OCI-LY3 (cell line): ENCODE data around the gene MYL1.

Experiments used
- EZH2phosphoT487 ChIP-seq: fragments of 200-600 bp; shearing (Covaris generic); IDR thresholded peaks from 2 replicates; pipeline ENCODE4 v1.6.1; 2018; ENCODE audit warnings: antibody characterized with exemption, mixed run types, low read depth
- TF ChIP-seq, protein P1 (sequence below): fragments of 200-600, 300-600 bp; sonication (generic); IDR thresholded peaks from 2 replicates; pipeline ENCODE4 v1.5.1; 2014; ENCODE audit warnings: antibody characterized with exemption, low read length, low read depth

DNA sequence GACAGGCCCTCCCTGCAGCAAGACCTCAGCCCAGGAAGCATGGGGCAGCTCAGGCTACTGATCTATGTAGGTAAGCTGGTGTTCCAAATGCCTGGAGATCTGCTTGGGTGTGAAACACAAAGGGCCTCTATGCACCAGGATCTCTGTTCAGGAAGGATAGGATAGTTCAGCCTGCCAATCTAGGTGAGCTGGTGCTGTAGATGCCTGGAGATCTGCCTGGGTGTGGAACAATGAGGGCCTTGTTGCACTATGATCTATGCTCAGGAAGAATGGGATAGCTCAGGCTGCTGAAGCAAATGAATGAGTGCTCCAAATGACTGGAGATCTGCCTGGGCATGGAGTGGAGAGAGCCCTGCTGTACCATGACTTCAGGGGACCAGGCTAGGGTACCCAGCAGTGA lies 48.9 kb upstream of the MYL1 start:
- TF ChIP-seq, protein P1, sequence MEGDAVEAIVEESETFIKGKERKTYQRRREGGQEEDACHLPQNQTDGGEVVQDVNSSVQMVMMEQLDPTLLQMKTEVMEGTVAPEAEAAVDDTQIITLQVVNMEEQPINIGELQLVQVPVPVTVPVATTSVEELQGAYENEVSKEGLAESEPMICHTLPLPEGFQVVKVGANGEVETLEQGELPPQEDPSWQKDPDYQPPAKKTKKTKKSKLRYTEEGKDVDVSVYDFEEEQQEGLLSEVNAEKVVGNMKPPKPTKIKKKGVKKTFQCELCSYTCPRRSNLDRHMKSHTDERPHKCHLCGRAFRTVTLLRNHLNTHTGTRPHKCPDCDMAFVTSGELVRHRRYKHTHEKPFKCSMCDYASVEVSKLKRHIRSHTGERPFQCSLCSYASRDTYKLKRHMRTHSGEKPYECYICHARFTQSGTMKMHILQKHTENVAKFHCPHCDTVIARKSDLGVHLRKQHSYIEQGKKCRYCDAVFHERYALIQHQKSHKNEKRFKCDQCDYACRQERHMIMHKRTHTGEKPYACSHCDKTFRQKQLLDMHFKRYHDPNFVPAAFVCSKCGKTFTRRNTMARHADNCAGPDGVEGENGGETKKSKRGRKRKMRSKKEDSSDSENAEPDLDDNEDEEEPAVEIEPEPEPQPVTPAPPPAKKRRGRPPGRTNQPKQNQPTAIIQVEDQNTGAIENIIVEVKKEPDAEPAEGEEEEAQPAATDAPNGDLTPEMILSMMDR, result no peak
- no peak for TF ChIP-seq EZH2phosphoT487
